A549 (cell line): ENCODE data around the gene ATP6V1F. TPM values are rescaled to one million over a fixed set of nuclear protein-coding genes. Genes with fewer than 3 reads are reported as not detected.

Source experiments
- ATAC-seq, 2 experiments: fragments of 200-7000 bp in 1 of 2; fragments of >200 bp in 1 of 2; cut with Nextera tagmentation in 1 of 2; cut with Tn5 transposase in 1 of 2; 3 replicates each; pipeline versions ENCODE4 v1.8.0 to v1.9.1; 2018 to 2020; ENCODE audit warnings: mild to moderate bottlenecking in 1 of 2, moderate library complexity in 1 of 2
- CTCF ChIA-PET: fragments of 300-600 bp; sonication (Branson Sonifier 250); formaldehyde crosslinking; extraction: SDS; loops from one replicate; lab custom pipeline; 2021; ENCODE audit warnings: antibody characterized with exemption, inconsistent platforms; lab: Yijun Ruan, JAX
- POLR2A ChIA-PET: fragments of 350-600 bp; formaldehyde crosslinking; extraction: SDS; loops from one replicate; lab custom pipeline; 2021; ENCODE audit warnings: antibody characterized with exemption, inconsistent platforms; lab: Yijun Ruan, JAX
- DNase-seq, 2 experiments: peaks; one replicate each; pipeline versions ENCODE4 v3.0.0 to v3.0.0-alpha.2; 2011 to 2016; ENCODE audit warnings: low read depth in 1 of 2, low spot score in 1 of 2
- FAIRE-seq: peaks from 2 replicates; lab custom pipeline; 2011; peaks lifted over from hg19 to GRCh38; lab: Jason Lieb, UNC
- H3K27ac ChIP-seq, 2 experiments: fragments of >200 bp; sonication (Bioruptor Twin); formaldehyde crosslinking; 3 replicates each; pipeline ENCODE4 v1.5.1; 2016 to 2017
- H3K4me1 ChIP-seq: fragments of >200 bp; sonication (Bioruptor Twin); formaldehyde crosslinking; 3 replicates; pipeline ENCODE4 v1.6.1; 2016
- H3K4me2 ChIP-seq: fragments of >200 bp; sonication (Bioruptor Twin); formaldehyde crosslinking; 3 replicates; pipeline ENCODE4 v1.6.1; 2016
- H3K4me3 ChIP-seq: fragments of >200 bp; sonication (Bioruptor Twin); formaldehyde crosslinking; 3 replicates; pipeline ENCODE4 v1.5.1; 2016
- H3K9me3 ChIP-seq: fragments of >200 bp; sonication (Bioruptor Twin); formaldehyde crosslinking; 3 replicates; pipeline ENCODE4 v1.6.1; 2016
- ATOH8 ChIP-seq: fragments of 250-450 bp; sonication (Bioruptor Pico); IDR thresholded peaks from 2 replicates; pipeline ENCODE4 v1.5.0; 2020; ENCODE audit warnings: low read depth, mild to moderate bottlenecking, moderate library complexity
- CBX2 ChIP-seq: fragments of 200-600 bp; sonication (generic); IDR thresholded peaks from 2 replicates; pipeline ENCODE4 v1.6.1; 2016; ENCODE audit warnings: low read depth, mild to moderate bottlenecking, borderline replicate concordance
- CBX8 ChIP-seq: fragments of 200-600 bp; sonication (generic); IDR thresholded peaks from 2 replicates; pipeline ENCODE4 v1.6.1; 2016
- CHD4 ChIP-seq: fragments of 200-600 bp; sonication (generic); IDR thresholded peaks from 2 replicates; pipeline ENCODE4 v1.6.1; 2016; ENCODE audit warnings: antibody characterized with exemption, mild to moderate bottlenecking, borderline replicate concordance
- CTCF ChIP-seq: fragments of >200 bp; sonication (Bioruptor Twin); formaldehyde crosslinking; IDR thresholded peaks from 3 replicates; pipeline ENCODE4 v1.5.1; 2016
- EHMT2 ChIP-seq: fragments of 200-600 bp; sonication (generic); IDR thresholded peaks from 2 replicates; pipeline ENCODE4 v1.6.1; 2016; ENCODE audit warnings: antibody characterized with exemption, low read depth, mild to moderate bottlenecking, moderate library complexity
- FOSL2 ChIP-seq, 2 experiments: fragments of 450-650 bp in 1 of 2; fragments of >200 bp in 1 of 2; sonication (Bioruptor Twin) in 1 of 2; formaldehyde crosslinking; IDR thresholded peaks; 2 replicates each; pipeline versions ENCODE4 v1.5.0 to v1.6.1; 2016 to 2020; ENCODE audit warnings: mild to moderate bottlenecking in 1 of 2, moderate library complexity in 1 of 2
- FOXS1 ChIP-seq: fragments of 250-450 bp; sonication (Bioruptor Pico); IDR thresholded peaks from 2 replicates; pipeline ENCODE4 v1.5.0; 2020; ENCODE audit warnings: mild to moderate bottlenecking, moderate library complexity
- HES2 ChIP-seq: fragments of >200 bp; sonication (Bioruptor Twin); formaldehyde crosslinking; IDR thresholded peaks from 2 replicates; pipeline ENCODE4 v1.6.1; 2016
- HEYL ChIP-seq: fragments of 250-450 bp; sonication (Bioruptor Pico); IDR thresholded peaks from 2 replicates; pipeline ENCODE4 v1.8.0; 2021; ENCODE audit warnings: mild to moderate bottlenecking, moderate library complexity
- HOXA7 ChIP-seq: fragments of 250-450 bp; sonication (Bioruptor Pico); IDR thresholded peaks from 2 replicates; pipeline ENCODE4 v1.5.0; 2020; ENCODE audit warnings: mild to moderate bottlenecking, moderate library complexity
- HOXB13 ChIP-seq: fragments of 250-450 bp; sonication (Bioruptor Pico); IDR thresholded peaks from 2 replicates; pipeline ENCODE4 v1.5.0; 2020; ENCODE audit warnings: low read depth, mild to moderate bottlenecking, moderate library complexity
- HOXB5 ChIP-seq: fragments of 250-450 bp; sonication (Bioruptor Pico); IDR thresholded peaks from 2 replicates; pipeline ENCODE4 v1.5.0; 2020; ENCODE audit warnings: mild to moderate bottlenecking, moderate library complexity
- JUNB ChIP-seq: fragments of >200 bp; sonication (Bioruptor Twin); formaldehyde crosslinking; IDR thresholded peaks from 2 replicates; pipeline ENCODE4 v1.6.1; 2016
- MAFK ChIP-seq: fragments of 450-650 bp; IDR thresholded peaks from 2 replicates; pipeline ENCODE4 v1.6.1; 2014; ENCODE audit not compliant: partially characterized antibody
- MAX ChIP-seq: IDR thresholded peaks from 2 replicates; pipeline ENCODE4 v1.6.1; 2012
- MAZ ChIP-seq: fragments of 150-350 bp; IDR thresholded peaks from 2 replicates; pipeline ENCODE4 v1.6.1; 2014; ENCODE audit warnings: antibody characterized with exemption, low read depth, low read length, borderline replicate concordance
- NFE2L2 ChIP-seq: fragments of 150-350 bp; conservative IDR thresholded peaks from 2 replicates; pipeline ENCODE4 v1.6.1; 2014; ENCODE audit warnings: low read length
- NR3C1 ChIP-seq: fragments of >200 bp; sonication (Bioruptor Twin); formaldehyde crosslinking; IDR thresholded peaks from 3 replicates; pipeline ENCODE4 v1.6.1; 2017
- POLR2AphosphoS2 ChIP-seq: conservative IDR thresholded peaks from 2 replicates; pipeline ENCODE4 v1.6.1; 2012; ENCODE audit warnings: low read length, improper control_type of control experiment, inconsistent platforms
- ZC3H11A ChIP-seq: fragments of 450-650 bp; IDR thresholded peaks from 2 replicates; pipeline ENCODE4 v1.6.1; 2014; ENCODE audit warnings: antibody characterized with exemption, mild to moderate bottlenecking
- ZFP36 ChIP-seq: fragments of 450-650 bp; IDR thresholded peaks from 2 replicates; pipeline ENCODE4 v1.6.1; 2014; ENCODE audit warnings: borderline replicate concordance; ENCODE audit not compliant: partially characterized antibody
- whole genome bisulfite sequencing: methylation state at CpG from one replicate; pipeline ENCODE4 v1.1.6; 2017; ENCODE audit errors: missing lambda C conversion rate; 5-methylcytosine and 5-hydroxymethylcytosine counted together
- polyA plus RNA-seq, 4 experiments: library from polyadenylated mRNA; depleted of rRNA in 3 of 4; stranded (reverse); fragments of >200 nt; fragmentation: RNase III in 1 of 4; extraction: RNeasy Plus Mini Kit Qiagen cat#74134 plus additional on column Dnase treatment in 1 of 4; gene quantifications; 2 replicates in 3 of 4; 3 replicates in 1 of 4; pipeline ENCODE4 v1.2.3, GENCODE V29; 2011 to 2017

The ATP6V1F gene
- polyA plus RNA-seq, 2 of the 4 experiments (the other 2 are of a cell fraction), result 155 to 229 TPM

GRCh38 chr7:128829391-128830166 lies 33.1 kb upstream of the ATP6V1F start:
- POLR2A ChIA-PET, result no interaction called here

GRCh38 chr7:128830231-128831177 lies 32.2 kb upstream of the ATP6V1F start, which contains the start of gene FLNC:
FLNC (plus strand) TSS chr7:128830406; CDS start chr7:128830638, 232 bp downstream.
- Histone ChIP-seq H3K4me3 (peak within 1 kb of the TSS; percentile 54), H3K27ac (peak within 1 kb of the TSS; percentile 60 to 84; a peak in 5 of 6 replicates), H3K9me3 (no peaks in the 10 kb centered on the region), H3K4me2 (peak within 1 kb of the TSS; percentile 95), H3K4me1 (peaks cover 53% of the 10 kb centered on the region)
- peak in 1 of 2 experiments; percentile 36; a peak in 3 of 6 replicates for ATAC-seq
- FAIRE-seq, result no peak
- TF ChIP-seq NR3C1 (no peak), MAZ (no peak), POLR2AphosphoS2 (no peak), CBX8 (no peak), ZC3H11A (no peak), FOSL2 (IDR thresholded peaks at IDR 0.05) (no peak), FOSL2 (CRISPR knock-in tag; IDR thresholded peaks at IDR 0.05) (no peak), ZFP36 (no peak)
- ChIA-PET POLR2A (no interaction called here), CTCF (no interaction called here)
- no peak for DNase-seq
- WGBS, result 86% methylated on average over 26 of the region's 109 CpGs

More at GRCh38 chr7:128829391-128830166, 33.1 kb upstream of the ATP6V1F start:
- Histone ChIP-seq H3K4me2 (peak overlapping the region; percentile 95), H3K27ac (peak overlapping the region; percentile 60 to 84; a peak in 5 of 6 replicates), H3K9me3 (no peaks in the 10 kb centered on the region), H3K4me3 (peak overlapping the region; percentile 54), H3K4me1 (peaks cover 53% of the 10 kb centered on the region)
- ATAC-seq (no peak), DNase-seq (no peak), FAIRE-seq (no peak)
- CTCF ChIA-PET, result interaction anchor here (0.8 kb wide), 1 partner anchor 28 kb away, joined by 3 read pairs; no protein-coding TSS in a partner anchor
- TF ChIP-seq EHMT2 (no peak), FOSL2 (IDR thresholded peaks at IDR 0.05) (no peak), FOSL2 (CRISPR knock-in tag; IDR thresholded peaks at IDR 0.05) (0 out of 2 replicates have a peak, but pooled peaks have one; percentile 24)
- WGBS, result 28% methylated on average over 7 of the region's 13 CpGs

- Histone ChIP-seq H3K27ac (peak overlapping the region in 1 of 2 experiments; percentile 50; a peak in 4 of 6 replicates), H3K4me2 (peak overlapping the region; percentile 24; the same call in 2 of the 3 replicates), H3K9me3 (no peaks in the 10 kb centered on the region), H3K4me3 (no peak overlapping the region), H3K4me1 (peaks cover 53% of the 10 kb centered on the region)
- ATAC-seq (no peak), DNase-seq (no peak), FAIRE-seq (no peak)
- no peak for TF ChIP-seq ZFP36
- no peak for TF ChIP-seq HES2
- TF ChIP-seq POLR2AphosphoS2, result no peak
- no peak for TF ChIP-seq MAFK
- no peak for TF ChIP-seq CTCF
- TF ChIP-seq MAX, result no peak
- no peak for TF ChIP-seq ATOH8 (CRISPR knock-in tag)
- TF ChIP-seq FOXS1 (CRISPR knock-in tag), result no peak
- TF ChIP-seq HOXB5 (CRISPR knock-in tag), result no peak
- no peak for TF ChIP-seq HEYL (CRISPR knock-in tag)
- TF ChIP-seq JUNB, result no peak
- TF ChIP-seq NFE2L2, result no peak
- no peak for TF ChIP-seq HOXA7 (CRISPR knock-in tag)
- no peak for TF ChIP-seq HOXB13 (CRISPR knock-in tag)
- TF ChIP-seq CHD4, result no peak
- TF ChIP-seq CBX2, result no peak
- POLR2A ChIA-PET, result no interaction called here
- CTCF ChIA-PET, result interaction anchor here (0.6 to 5.6 kb wide), 5 partner anchors 11 to 52 kb away, joined by 3 to 22 read pairs (median 5); no protein-coding TSS in a partner anchor
- WGBS, result 94% methylated on average over 22 of the region's 33 CpGs
These were observed 31.3 kb upstream of the ATP6V1F start for GRCh38 chr7:128831178-128831993.
